HG02938 (cell line): ENCODE results near the gene CCDC85C.

Source experiments
- ATAC-seq: cut with Tn5 transposase; IDR thresholded peaks from one replicate; pipeline ENCODE4 v1.9.1; 2021; ENCODE audit warnings: mild to moderate bottlenecking, moderate library complexity; ENCODE audit not compliant: unreplicated experiment

The CCDC85C gene

GRCh38 chr14:99514552-99515300 lies 89.3 kb downstream of the CCDC85C start:
- ATAC-seq: no peak

- no peak for ATAC-seq
Measured at GRCh38 chr14:99513946-99514551, 90.0 kb downstream of the CCDC85C start.

GRCh38 chr14:99513183-99513694 lies 90.8 kb downstream of the CCDC85C start:
- ATAC-seq: no peak

GRCh38 chr14:99512571-99513182 lies 91.3 kb downstream of the CCDC85C start:
- no peak for ATAC-seq

GRCh38 chr14:99512110-99512449 lies 91.9 kb downstream of the CCDC85C start:
- ATAC-seq: no peak

GRCh38 chr14:99511421-99512109 lies 92.4 kb downstream of the CCDC85C start:
- no peak for ATAC-seq

- ATAC-seq: no peak
Measured at GRCh38 chr14:99510556-99511139, 93.4 kb downstream of the CCDC85C start.

- no peak for ATAC-seq
Measured at GRCh38 chr14:99509871-99510555, 94.0 kb downstream of the CCDC85C start.

- no peak for ATAC-seq
Measured at GRCh38 chr14:99508896-99509629, 94.9 kb downstream of the CCDC85C start.

- ATAC-seq: no peak
Measured at GRCh38 chr14:99507860-99508640, 96.0 kb downstream of the CCDC85C start.

- ATAC-seq: no peak
Measured at GRCh38 chr14:99506276-99506675, 97.7 kb downstream of the CCDC85C start.

- ATAC-seq: no peak
Measured at GRCh38 chr14:99505089-99505488, 98.9 kb downstream of the CCDC85C start.

GRCh38 chr14:99503848-99504453 lies 100.1 kb downstream of the CCDC85C start:
- ATAC-seq: no peak

GRCh38 chr14:99502989-99503421 lies 101.0 kb downstream of the CCDC85C start:
- ATAC-seq: no peak

GRCh38 chr14:99497894-99498293 lies 106.1 kb downstream of the CCDC85C start:
- no peak for ATAC-seq

GRCh38 chr14:99497341-99497740 lies 106.7 kb downstream of the CCDC85C start:
- no peak for ATAC-seq

GRCh38 chr14:99484106-99484505 lies 119.9 kb downstream of the CCDC85C start:
- ATAC-seq: no peak

GRCh38 chr14:99481745-99482099 lies 122.3 kb downstream of the CCDC85C start:
- no peak for ATAC-seq
